GM18951 (cell line): ENCODE data around the gene NAA16.

Experiments
- POLR2A ChIP-seq: IDR thresholded peaks from 4 replicates; pipeline ENCODE4 v1.6.1; 2011; ENCODE audit warnings: mild to moderate bottlenecking; ENCODE audit not compliant: insufficient read length, insufficient read depth; ENCODE audit errors: extremely low read depth
- in situ Hi-C: fragments of 300-500 bp; cut with MboI; formaldehyde crosslinking; loops from one replicate; pipeline ENCODE4 v1.12.0; 2022; ENCODE audit warnings: low sequenced_read_pairs, mixed read lengths, inconsistent platforms; ENCODE audit not compliant: unreplicated experiment

The NAA16 gene

DNA sequence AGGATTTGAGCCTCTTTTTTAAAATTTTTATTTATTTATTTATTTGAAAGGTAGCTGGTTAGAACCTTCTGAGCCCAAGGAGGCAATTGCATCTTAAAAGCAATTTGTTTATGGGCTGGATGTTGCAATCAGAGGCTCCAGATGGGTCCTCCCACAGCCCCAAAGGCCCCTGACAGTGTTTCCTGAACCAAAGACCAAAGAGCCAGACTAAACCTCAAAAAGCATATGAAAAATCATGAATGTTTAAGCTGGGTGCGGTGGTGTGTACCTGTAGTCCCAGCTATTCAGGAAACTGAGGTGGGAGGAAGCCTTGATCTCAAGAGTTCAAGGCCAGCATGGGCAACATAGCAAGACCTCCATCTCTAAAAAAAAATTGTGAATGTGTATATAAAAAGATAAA lies 78.5 kb downstream of the NAA16 start:
- in situ Hi-C loops: no loop called here
- no peak for TF ChIP-seq POLR2A

DNA sequence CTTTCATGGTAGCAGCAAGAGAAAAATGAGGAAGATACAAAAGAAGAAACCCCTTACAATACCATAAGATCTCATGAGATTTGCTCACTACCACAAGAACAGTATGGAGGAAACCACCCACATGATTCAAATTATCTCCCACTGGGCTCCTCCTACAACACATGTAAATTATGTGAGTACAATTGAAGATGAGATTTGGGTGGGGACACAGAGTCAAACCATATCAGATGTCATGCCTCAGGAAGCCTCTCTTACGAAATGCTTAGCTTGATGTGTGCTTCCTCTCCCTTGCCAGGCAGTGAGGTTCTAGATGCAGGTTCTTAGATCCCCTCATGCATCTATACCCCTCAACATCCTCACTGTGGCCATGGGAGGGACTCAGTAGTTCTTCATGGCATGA lies 83.1 kb downstream of the NAA16 start:
- in situ Hi-C loops: no loop called here
- TF ChIP-seq POLR2A: no peak

DNA sequence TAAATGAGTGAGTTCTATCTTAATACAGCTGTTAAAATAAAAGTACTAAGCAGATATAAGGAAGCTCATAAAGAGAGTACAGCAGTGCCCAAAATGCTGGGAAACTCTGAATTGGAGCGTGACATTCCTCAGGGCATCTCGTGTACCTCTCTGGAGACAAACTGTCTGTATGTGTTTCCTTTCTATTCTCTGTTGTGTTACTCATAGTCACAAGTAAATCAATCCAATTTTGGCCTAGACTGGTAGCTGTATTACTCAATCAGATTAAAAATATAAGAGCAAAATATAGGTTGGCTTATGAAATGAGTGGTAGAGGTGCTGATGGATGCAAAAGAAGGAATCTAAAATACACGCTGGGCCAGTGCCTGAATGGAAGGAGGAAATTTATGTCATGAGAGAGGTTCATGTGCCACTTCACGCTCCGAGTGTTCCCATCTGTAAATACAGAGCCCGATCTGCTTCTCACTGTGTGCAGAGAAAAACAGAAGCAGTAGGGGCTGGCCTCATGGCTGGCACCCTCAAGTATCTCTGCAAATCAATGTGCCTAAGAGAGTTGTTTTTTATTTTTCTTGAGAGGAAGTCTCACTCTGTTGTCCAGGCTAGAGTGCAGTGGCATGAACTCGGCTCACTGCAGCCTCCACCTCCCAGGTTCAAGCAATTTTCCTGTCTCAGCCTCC lies 87.6 kb downstream of the NAA16 start:
- in situ Hi-C loops: no loop called here

DNA sequence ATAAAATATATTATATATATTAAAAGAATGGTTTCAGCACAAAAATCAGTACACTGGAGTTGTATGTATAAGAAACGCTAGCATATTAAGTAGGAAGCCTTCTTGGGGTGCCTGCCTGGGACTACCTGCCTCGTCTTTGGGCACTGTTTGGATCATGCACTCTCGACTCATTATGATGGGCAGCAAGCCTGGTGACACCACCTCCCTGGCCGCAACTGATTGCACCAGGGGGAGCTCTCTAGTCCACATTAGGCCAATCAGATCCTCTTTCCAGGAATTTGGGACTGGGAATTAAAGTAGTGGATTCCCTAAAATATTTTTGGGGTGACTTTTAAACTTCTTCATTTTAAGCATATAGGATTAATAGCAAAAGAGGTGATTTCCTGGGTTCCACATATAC lies 90.3 kb downstream of the NAA16 start:
- in situ Hi-C loops: no loop called here
- TF ChIP-seq POLR2A: no peak

More for the DNA sequence above, 87.6 kb downstream of the NAA16 start:
- no peak for TF ChIP-seq POLR2A

DNA sequence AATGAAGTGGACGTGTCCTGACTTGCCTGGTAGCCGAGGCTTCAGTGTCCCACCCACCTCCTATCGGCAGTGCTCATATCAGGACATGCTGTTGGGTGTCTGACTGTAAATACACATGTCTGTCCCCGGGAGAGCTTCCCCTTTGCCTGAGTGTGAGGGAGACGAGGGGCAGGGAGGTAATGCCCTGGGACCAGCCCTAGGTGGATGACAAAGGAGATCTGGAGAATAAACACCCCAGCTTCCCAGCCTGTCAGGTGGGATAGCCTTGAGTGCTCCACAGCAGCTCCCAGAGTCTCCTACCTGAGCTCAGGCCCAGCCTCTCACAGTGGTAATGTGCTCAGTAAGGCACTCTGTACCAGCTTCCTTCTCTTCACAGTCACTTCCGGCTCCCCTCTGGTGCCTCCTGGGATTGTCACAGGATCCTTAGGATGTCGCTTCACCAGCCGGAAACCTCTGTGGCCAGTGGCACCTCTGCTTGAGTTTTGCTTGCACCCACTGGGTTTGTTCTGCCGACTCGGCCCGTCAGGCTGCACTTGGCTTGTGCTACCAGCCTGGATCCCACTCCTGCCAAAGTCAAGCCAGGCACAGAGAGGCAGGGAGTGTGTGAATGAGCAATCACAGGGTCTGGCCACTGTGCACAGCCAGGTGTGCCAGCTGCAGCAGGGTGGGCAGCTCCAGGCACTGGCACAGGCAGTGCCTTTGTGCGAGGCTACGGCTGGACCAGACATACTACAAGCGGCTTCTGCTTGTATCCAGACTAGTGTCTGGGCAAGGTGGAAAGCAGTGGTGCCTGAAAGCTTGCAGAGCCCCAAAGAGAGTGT lies 91.8 kb downstream of the NAA16 start:
- no peak for TF ChIP-seq POLR2A
- in situ Hi-C loops: no loop called here

DNA sequence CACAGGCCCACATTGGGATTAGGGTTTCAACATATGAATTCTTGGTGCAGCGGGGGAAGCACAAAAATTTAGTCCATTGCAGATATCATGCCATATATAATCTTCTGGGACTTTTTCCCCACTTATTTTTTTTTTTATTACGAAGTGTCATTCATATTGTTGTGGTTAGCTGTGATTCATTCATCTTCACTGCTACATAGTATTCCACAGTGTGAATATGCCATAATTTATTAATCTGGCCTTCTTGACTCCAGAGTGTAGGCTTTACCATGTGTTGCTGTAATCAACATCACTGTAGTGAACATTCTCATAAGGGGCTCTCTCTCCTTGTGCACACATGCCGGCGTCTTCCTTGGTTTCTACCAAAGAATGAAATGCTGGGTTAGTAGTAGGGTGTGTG lies 92.9 kb downstream of the NAA16 start:
- in situ Hi-C loops: no loop called here
- TF ChIP-seq POLR2A: no peak

DNA sequence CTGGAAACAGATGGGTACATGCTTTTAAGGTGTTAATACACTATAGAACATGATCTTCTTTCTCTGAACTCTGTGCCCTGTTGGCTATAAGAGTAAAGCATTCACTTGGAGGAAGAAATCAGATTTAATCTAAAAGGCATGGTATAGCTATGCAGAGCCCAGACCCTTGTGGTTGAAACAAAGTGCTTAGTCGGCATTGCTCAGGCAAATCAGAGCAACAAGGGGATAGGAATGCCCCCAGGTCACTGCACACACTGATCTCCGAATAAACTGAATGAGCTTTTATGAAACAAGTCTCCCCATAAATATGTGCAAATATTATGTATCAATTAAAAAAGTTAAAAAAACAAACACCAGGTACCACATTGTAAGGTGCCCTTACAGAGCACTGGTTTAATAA lies 94.3 kb downstream of the NAA16 start:
- TF ChIP-seq POLR2A: no peak
- in situ Hi-C loops: no loop called here

DNA sequence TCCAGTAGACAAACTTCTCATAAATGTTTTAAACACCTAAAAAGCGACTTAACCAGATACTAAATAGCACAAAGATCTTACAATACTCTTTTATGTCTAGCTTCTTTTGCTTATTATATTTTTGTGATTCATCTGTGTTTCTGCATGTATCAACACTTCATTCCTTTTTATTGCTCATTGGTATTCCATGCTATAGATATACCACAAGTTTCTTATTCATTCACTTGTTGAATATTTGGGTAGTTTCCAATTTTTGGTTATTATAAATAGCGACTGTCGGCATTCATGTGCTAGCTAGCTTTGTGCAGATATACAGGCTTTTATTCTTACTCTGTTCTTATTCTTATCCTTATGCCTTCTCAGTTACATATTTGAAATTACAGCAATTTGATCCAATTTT lies 96.3 kb downstream of the NAA16 start:
- no peak for TF ChIP-seq POLR2A
- in situ Hi-C loops: no loop called here

DNA sequence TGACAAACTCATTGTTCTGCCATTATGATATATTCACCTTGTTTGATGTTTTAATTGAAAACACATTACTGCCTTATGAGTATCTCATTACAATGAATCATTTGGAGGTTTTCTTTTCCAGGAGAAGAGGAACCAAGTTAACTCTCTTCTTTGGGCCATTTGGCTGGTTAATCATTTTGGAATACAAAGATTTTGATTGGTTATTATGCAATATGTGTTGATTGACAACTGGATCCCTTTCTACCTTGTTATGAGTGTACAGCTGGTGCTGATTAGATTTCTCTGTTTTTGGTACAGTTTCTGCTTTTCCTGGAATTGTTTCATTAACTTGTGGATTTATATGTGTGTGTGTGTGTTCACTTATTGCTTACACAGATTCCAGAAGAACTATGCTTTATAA lies 97.1 kb downstream of the NAA16 start:
- TF ChIP-seq POLR2A: no peak
- in situ Hi-C loops: no loop called here

DNA sequence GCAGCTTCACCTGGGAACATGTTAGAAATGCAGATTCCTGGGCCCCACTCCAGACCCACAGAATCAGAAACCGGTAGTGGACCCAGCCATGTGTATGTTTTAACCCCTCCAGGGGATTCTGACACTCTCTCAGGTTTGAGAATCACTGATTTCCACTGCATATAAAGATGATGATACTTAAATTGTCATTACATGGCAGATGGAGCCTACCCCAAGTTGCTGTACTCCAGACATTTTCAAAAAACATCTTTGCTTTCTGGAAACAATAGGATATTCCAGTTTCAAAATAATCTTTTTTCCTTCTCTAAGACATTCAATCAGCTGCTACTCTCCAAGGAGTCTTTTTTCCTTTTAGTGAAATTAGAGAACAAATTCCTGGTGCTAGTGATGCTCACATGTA lies 97.7 kb downstream of the NAA16 start:
- in situ Hi-C loops: no loop called here
- TF ChIP-seq POLR2A: no peak

DNA sequence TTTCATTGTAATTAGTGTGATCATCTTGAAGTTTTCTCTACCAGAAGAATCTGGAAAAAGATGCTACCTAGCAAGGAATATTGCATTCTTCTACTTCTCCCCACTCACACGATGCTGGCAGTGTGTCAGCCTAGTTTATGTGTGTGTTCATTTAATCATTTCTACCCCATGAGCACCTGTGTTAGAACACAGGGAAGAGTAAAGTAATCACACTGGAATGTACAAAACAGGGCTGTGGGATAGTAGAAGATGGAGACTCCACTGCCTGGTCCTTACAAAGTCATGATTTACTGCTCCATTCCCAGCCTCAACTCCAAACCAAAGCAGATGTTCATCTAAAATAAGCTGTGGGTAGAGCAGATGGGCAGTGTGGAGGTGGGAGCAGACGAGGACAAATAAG lies 98.5 kb downstream of the NAA16 start:
- in situ Hi-C loops: no loop called here
- no peak for TF ChIP-seq POLR2A

DNA sequence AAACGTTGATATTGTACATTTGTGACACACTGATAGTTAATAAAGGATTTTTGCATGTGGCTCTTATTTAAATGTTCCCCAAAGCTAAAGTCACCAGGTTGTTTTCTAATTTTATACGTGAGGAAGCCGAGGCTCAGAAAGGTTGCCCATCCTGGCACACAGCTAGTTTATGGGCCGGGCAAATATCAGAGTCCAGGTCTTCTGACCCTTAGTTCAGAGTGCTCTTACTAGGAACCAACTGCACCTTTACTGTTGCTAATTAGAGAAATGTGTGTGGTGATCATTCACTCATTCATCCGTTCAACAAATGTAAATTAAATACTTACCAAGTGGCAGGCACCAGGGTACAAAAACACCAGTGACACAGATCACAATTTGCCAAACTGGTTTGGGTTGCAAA lies 100.0 kb downstream of the NAA16 start:
- in situ Hi-C loops: no loop called here
- no peak for TF ChIP-seq POLR2A

DNA sequence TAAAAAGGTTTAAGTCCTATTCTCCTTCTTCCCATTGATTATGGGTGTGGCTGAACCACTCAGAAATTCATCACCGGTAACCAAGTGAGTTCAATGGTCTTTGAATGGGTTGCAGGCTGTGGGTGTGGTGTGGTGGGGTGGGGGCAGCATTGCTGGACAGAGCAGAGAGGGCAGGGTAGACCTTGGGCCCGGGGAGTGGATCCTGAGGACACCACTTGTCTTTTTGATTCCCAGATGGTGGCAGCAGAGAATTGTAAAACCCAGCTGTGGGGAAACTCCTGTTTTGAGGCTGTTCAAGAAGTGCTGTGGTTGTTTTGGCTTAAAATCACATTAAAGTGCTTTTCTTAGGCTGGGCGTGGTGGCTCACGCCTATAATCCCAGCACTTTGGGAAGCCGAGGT lies 100.5 kb downstream of the NAA16 start:
- in situ Hi-C loops: no loop called here
- no peak for TF ChIP-seq POLR2A

DNA sequence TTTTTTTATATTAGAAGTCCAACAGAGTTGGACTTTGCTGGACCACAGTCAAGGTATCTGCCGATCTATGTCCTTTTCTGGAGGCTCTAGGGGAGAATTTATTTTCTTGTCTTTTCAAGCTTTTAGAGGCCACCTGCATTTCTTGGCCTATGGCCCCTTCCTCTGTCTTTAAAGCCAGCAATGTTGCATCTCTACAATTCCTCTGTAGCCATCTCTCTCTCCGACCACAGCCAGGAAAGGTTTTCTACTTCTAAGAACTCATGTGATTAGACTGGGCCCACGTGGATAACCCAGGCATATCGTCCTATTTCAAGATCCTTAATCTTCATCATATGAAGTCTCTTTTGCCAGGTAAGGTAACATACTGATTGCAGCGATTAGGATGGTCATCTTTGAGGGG lies 102.8 kb downstream of the NAA16 start:
- in situ Hi-C loops: no loop called here
- TF ChIP-seq POLR2A: no peak
